GM12872 (cell line): ENCODE results near the gene NT5E.

Experiments used
- TF ChIP-seq, protein P1 (sequence below): IDR thresholded peaks from 3 replicates; pipeline ENCODE4 v1.5.1; 2011; ENCODE audit warnings: low read depth, mild to moderate bottlenecking, low read length, moderate library complexity; ENCODE audit not compliant: insufficient read depth

NT5E gene

DNA sequence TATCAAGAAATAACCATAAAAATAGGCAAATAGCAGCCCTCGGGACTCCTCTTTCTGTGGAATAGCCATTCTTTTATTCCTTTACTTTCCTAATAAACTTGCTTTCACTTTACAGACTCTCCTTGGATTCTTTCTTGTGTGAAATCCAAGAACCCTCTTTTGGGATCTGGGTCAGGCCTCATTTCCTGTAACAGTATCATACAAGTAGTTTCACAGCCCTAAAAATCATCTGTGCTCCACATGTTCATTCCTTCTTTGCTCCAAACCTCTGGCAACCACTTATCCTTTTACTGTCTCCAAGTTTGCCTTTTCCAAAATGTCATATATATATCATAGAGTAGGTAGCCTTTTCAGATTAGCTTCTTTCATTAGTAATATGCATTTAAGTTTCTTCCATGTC is 13.5 kb upstream of the NT5E start:
- TF ChIP-seq, protein P1, sequence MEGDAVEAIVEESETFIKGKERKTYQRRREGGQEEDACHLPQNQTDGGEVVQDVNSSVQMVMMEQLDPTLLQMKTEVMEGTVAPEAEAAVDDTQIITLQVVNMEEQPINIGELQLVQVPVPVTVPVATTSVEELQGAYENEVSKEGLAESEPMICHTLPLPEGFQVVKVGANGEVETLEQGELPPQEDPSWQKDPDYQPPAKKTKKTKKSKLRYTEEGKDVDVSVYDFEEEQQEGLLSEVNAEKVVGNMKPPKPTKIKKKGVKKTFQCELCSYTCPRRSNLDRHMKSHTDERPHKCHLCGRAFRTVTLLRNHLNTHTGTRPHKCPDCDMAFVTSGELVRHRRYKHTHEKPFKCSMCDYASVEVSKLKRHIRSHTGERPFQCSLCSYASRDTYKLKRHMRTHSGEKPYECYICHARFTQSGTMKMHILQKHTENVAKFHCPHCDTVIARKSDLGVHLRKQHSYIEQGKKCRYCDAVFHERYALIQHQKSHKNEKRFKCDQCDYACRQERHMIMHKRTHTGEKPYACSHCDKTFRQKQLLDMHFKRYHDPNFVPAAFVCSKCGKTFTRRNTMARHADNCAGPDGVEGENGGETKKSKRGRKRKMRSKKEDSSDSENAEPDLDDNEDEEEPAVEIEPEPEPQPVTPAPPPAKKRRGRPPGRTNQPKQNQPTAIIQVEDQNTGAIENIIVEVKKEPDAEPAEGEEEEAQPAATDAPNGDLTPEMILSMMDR, result no peak

DNA sequence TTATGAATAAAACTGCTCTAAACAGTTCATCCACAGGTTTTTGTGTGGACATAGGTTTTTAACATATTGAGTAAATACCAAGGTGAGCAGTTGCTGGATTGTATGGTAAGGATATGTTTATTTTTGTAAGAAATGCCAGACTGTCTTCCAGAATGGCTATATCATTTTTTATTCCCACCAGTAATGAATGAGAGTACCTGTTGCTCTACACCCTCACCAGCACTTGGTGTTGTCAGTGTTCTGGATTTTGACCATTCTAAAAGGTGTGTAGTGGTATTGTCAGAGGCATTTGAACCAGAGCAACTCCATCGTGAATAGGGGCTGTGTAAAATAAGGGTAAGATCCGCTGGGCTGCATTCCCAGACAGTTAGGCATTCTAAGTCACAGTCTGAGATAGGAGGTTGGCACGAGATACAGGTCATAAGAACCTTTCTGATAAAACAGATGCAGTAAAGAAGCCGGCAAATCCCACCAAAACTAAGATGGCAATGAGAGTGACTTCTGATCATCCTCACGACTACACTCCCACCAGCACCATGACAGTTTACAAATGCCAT is 12.9 kb upstream of the NT5E start:
- TF ChIP-seq, protein P1, result no peak

- TF ChIP-seq, protein P1, result no peak
These were observed 6.3 kb upstream of the NT5E start for GRCh38 chr6:85443349-85444117.

DNA sequence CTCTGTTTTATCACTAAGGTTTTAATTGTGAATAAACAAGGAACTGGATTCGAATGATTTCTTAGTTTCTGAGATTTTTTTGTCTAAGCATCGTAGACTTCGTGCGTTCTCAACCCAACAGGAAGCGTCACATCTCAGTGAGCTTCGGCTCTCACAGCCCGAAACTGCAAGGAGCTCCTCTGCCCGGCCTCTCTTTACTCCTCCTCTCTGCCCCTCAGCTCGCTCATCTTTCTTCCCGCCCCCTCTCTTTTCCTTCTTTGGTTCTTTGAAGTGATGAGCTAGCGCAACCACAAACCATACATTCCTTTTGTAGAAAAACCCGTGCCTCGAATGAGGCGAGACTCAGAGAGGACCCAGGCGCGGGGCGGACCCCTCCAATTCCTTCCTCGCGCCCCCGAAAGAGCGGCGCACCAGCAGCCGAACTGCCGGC is 480 bp upstream of the NT5E start:
- TF ChIP-seq, protein P1, result no peak

GRCh38 chr6:85451565-85452306 is 1.9 kb downstream of the NT5E start:
- TF ChIP-seq, protein P1, result no peak

DNA sequence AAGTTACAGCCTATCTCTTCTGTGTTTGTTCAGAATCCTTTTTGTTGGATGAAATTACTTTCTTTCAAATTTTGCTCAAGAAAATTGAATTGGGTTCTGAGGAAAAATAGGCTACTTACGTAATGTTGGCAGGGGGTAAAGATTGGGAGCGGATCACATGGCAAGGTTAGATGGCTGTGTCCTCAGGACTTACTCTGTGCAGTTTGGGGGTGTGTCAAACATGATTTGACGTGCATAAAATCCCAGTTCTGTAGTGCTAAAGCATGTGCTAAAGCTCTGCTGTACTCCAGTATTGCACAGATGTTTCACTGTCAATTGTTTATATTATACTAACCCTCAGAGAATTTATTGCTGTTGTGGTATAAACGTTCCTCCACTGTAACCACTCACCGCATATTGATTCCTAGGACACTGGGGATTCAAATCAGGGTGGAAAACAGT is 2.6 kb downstream of the NT5E start:
- TF ChIP-seq, protein P1, result no peak

- TF ChIP-seq, protein P1, result no peak
These were observed 3.2 kb downstream of the NT5E start for GRCh38 chr6:85453052-85453451.
